Panc1 (cell line): ENCODE data around the gene SMIM1. TPM values are rescaled to one million over a fixed set of nuclear protein-coding genes. Genes with fewer than 3 reads are reported as not detected.

Experiments used
- ATAC-seq: fragments of 200-7000 bp; cut with Tn5 transposase; 2 replicates; pipeline ENCODE4 v1.9.1; 2020; ENCODE audit warnings: mild to moderate bottlenecking, moderate library complexity
- BruUV-seq: library from RNA; stranded (reverse); fragments of 400-500 nt; replicated peaks from 2 replicates; lab custom pipeline; 2021; lab: Mats Ljungman, UMichigan
- CTCF ChIA-PET: fragments of 300-600 bp; sonication (Branson Sonifier 250); formaldehyde crosslinking; loops from one replicate; lab custom pipeline; 2022; ENCODE audit warnings: antibody characterized with exemption; lab: Charles Lee
- POLR2A ChIA-PET: fragments of 300-600 bp; sonication (Branson Sonifier 250); formaldehyde crosslinking; loops from one replicate; lab custom pipeline; 2022; ENCODE audit warnings: antibody characterized with exemption; lab: Charles Lee
- DNase-seq: peaks from one replicate; pipeline ENCODE4 v3.0.0-alpha.2; 2010; ENCODE audit warnings: low read depth, low spot score
- H3K27ac ChIP-seq: 2 replicates; pipeline ENCODE4 v1.5.1; 2011; ENCODE audit warnings: mild to moderate bottlenecking, low read length, inconsistent platforms
- H3K27me3 ChIP-seq: fragments of 200-500 bp; sonication (Bioruptor generic); 2 replicates; pipeline ENCODE4 v1.6.0; 2014; ENCODE audit warnings: low read length, inconsistent platforms; ENCODE audit not compliant: control insufficient read depth, insufficient read depth
- H3K36me3 ChIP-seq: fragments of 200-500 bp; sonication (Bioruptor generic); 2 replicates; pipeline ENCODE4 v1.5.1; 2014; ENCODE audit warnings: inconsistent platforms, mild to moderate bottlenecking, low read length, moderate library complexity; ENCODE audit not compliant: control insufficient read depth, insufficient read depth
- H3K4me1 ChIP-seq: 2 replicates; pipeline ENCODE4 v1.5.1; 2011; ENCODE audit warnings: inconsistent platforms, mild to moderate bottlenecking, low read length, moderate library complexity; ENCODE audit not compliant: control insufficient read depth, insufficient read depth
- H3K4me3 ChIP-seq, 2 experiments: 2 replicates each; pipeline ENCODE4 v1.5.1; 2011 to 2012; ENCODE audit warnings: low read depth in 2 of 2, low read length in 2 of 2, mild to moderate bottlenecking in 2 of 2, inconsistent platforms in 1 of 2, moderate library complexity in 1 of 2
- H3K9me3 ChIP-seq: fragments of 200-500 bp; sonication (Bioruptor generic); 2 replicates; pipeline ENCODE4 v1.5.1; 2014; ENCODE audit warnings: low read depth, mild to moderate bottlenecking, inconsistent platforms, low read length, moderate library complexity; ENCODE audit not compliant: control insufficient read depth, insufficient read depth
- CTCF ChIP-seq: fragments of 450-650 bp; IDR thresholded peaks from 2 replicates; pipeline ENCODE4 v1.5.1; 2017; ENCODE audit warnings: mild to moderate bottlenecking
- POLR2AphosphoS5 ChIP-seq: IDR thresholded peaks from 2 replicates; pipeline ENCODE4 v1.6.1; 2012; ENCODE audit warnings: mild to moderate bottlenecking, low read depth, low read length, moderate library complexity
- REST ChIP-seq, 2 experiments: IDR thresholded peaks; 2 replicates each; pipeline ENCODE4 v1.6.1; 2011 to 2012; ENCODE audit warnings: low read depth in 2 of 2, control low read depth in 1 of 2, low read length in 1 of 2, mild to moderate bottlenecking in 1 of 2, moderate library complexity in 1 of 2; ENCODE audit not compliant: insufficient read depth in 1 of 2
- SIN3A ChIP-seq: IDR thresholded peaks from 2 replicates; pipeline ENCODE4 v1.6.1; 2012; ENCODE audit warnings: low read depth, mild to moderate bottlenecking, low read length, moderate library complexity, borderline replicate concordance; ENCODE audit not compliant: insufficient read depth
- TCF7L2 ChIP-seq: IDR thresholded peaks from 2 replicates; pipeline ENCODE4 v1.6.1; 2011; ENCODE audit warnings: mild to moderate bottlenecking, low read depth, low read length, inconsistent platforms
- in situ Hi-C: cut with HindIII; loops from 2 replicates; pipeline ENCODE4 v1.10.0; 2016; ENCODE audit warnings: low sequenced_read_pairs, low pct_unique_long_range_greater_than_20kb
- intact Hi-C: fragments of 100-400 bp; cut with micrococcal nuclease; formaldehyde crosslinking; loops from one replicate; pipeline ENCODE4 v1.10.0; 2022; ENCODE audit not compliant: unreplicated experiment
- total RNA-seq: library from RNA; stranded (reverse); gene quantifications from one replicate; pipeline ENCODE4 v1.2.1, GENCODE V29; 2021; ENCODE audit not compliant: unreplicated experiment

SMIM1 gene
- total RNA-seq, 1 experiment from 2014 or later, result 35.5 TPM

DNA sequence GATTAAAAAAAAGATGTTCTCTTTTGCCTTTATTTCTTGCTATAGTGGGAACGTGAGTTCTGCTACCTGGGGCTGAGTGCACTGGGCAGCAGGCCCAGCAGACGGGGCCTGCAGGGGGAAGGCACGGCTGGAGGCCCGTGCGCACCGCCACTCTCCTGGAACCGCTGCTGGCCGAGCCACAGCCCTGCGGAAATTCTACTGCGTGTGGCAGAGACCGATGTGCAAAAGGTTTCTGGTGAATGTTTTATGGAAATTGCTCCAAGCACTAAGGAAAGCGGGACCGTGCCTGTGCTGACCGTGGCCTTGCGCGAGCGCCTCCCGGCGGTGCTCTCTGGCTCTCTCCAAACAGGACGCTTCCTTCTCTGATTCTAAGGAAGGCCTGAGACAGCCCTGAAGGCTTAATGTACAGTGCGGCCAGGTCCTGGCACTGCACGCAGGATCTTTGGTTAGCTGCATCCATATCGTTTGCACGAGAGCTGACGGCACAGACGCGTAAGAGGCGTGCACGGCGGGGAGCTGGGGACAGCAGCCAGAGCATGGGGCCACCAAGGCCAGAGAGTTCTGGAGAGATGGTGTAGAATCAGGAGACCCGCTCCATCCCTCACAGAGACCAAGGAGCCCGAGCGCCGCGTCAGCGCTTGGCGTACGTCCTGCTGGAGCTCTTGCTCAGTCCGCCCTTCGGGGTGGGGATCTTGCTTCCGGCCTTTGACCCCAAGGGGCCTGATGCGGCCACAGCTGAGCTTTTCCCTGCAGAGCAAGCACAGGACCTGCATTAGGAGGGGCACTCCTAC, 42.4 kb downstream of the SMIM1 start:
- no peaks in the 10 kb centered on the region for H3K36me3 ChIP-seq
- no peak overlapping the region for H3K4me3 ChIP-seq
- in situ Hi-C loops, result no loop called here
- no peak overlapping the region for H3K27ac ChIP-seq
- BruUV-seq, result no TSS peak
- TF ChIP-seq CTCF, result no peak
- no peak for TF ChIP-seq REST (IDR thresholded peaks at IDR 0.05; ENCODE audit: insufficient read depth in 1 of 2, low read depth in 2 of 2, low read length in 1 of 2)
- no peak for TF ChIP-seq TCF7L2
- no peak for TF ChIP-seq POLR2AphosphoS5
- no peak for TF ChIP-seq SIN3A
- DNase-seq, result no peak
- ChIA-PET POLR2A (no interaction called here), CTCF (no interaction called here)
- H3K9me3 ChIP-seq, result no peaks in the 10 kb centered on the region
- intact Hi-C loops, result no loop called here
- H3K4me1 ChIP-seq, result 0 out of 2 replicates have a peak, but pooled peaks cover 4% of the 10 kb centered on the region
- ATAC-seq, result no peak
- H3K27me3 ChIP-seq, result no peaks in the 10 kb centered on the region

DNA sequence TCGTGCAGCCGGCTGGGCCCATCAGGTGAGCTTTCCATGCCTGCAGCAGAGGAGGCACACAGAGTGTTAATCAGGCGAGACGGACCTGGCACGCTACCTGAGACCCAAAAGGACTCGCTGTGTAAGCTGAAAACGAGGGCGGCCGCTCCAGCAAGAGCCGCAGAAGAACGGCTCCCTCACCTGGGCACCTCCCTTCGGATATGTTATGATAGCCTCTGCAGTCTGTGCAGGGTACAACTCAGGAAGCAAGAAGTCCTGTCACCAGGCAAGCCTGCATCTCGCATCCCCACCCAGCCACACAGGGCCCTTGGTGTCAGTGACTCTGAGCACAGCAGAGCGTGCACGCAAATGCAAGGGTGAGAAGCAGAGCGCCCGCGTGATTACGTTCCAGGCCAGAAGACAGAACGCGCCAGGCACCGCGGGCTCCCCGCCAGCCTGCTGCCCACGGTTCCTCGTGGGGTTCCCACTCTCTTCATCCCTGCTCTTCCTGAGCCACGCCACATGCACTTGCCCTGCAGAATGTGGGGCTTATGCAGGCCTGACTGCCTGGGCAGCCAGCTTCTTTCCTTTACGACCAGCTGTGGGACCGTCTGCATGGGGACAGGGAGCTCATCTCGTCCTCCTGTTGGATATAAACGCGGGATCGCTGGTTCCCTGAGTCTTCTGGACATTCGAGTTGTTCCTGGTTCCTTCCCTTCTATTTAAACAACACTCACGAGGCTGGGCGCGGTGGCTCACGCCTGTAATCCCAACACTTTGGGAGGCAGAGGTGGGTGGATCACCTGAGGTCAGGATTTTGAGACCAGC, 44.0 kb downstream of the SMIM1 start:
- in situ Hi-C loops (no loop called here), intact Hi-C loops (no loop called here)
- POLR2A ChIA-PET, result interaction anchor here (0.5 kb wide), 1 partner anchor 51 kb away, joined by 3 read pairs; no protein-coding TSS in a partner anchor
- no peaks in the 10 kb centered on the region for H3K9me3 ChIP-seq
- CTCF ChIA-PET, result no interaction called here
- no peak for DNase-seq
- no TSS peak for BruUV-seq
- no peak for TF ChIP-seq POLR2AphosphoS5
- TF ChIP-seq SIN3A, result no peak
- no peak for TF ChIP-seq TCF7L2
- no peak for TF ChIP-seq REST (IDR thresholded peaks at IDR 0.05; ENCODE audit: insufficient read depth in 1 of 2, low read depth in 2 of 2, low read length in 1 of 2)
- TF ChIP-seq CTCF, result no peak
- H3K4me3 ChIP-seq, result no peak overlapping the region
- H3K36me3 ChIP-seq, result no peaks in the 10 kb centered on the region
- ATAC-seq, result no peak
- no peaks in the 10 kb centered on the region for H3K27me3 ChIP-seq
- no peak overlapping the region for H3K27ac ChIP-seq
- H3K4me1 ChIP-seq, result 0 out of 2 replicates have a peak, but pooled peaks cover 2% of the 10 kb centered on the region
